HepG2 (cell line): ENCODE results near the gene CEP78. TPM values are rescaled to one million over a fixed set of nuclear protein-coding genes. Genes with fewer than 3 reads are reported as not detected.

Experiments
- ATAC-seq: fragments of 200-7000 bp; cut with Tn5 transposase; 3 replicates; pipeline ENCODE4 v1.9.1; 2020; ENCODE audit warnings: mild to moderate bottlenecking, moderate library complexity
- BruUV-seq: library from RNA; stranded (reverse); fragments of 400-500 nt; replicated peaks from 2 replicates; lab custom pipeline; 2021; lab: Mats Ljungman, UMichigan
- CTCF ChIA-PET: fragments of 300-600 bp; formaldehyde crosslinking; extraction: SDS; loops from one replicate; lab custom pipeline; 2021; ENCODE audit warnings: low total read pairs, inconsistent platforms, low intra/inter-chr PET ratio; lab: Yijun Ruan, JAX
- POLR2A ChIA-PET: fragments of 350-600 bp; sonication (Branson Sonifier 250); formaldehyde crosslinking; loops from one replicate; lab custom pipeline; 2020; ENCODE audit warnings: antibody characterized with exemption, inconsistent platforms; lab: Yijun Ruan, JAX
- DNase-seq: peaks from one replicate; pipeline ENCODE4 v3.0.0-alpha.2; 2015; ENCODE audit warnings: low spot score
- FAIRE-seq: peaks from 3 replicates; lab custom pipeline; 2011; peaks lifted over from hg19 to GRCh38; lab: Jason Lieb, UNC
- H2AFZ ChIP-seq: one replicate; pipeline ENCODE4 v1.6.1; 2011; ENCODE audit warnings: low read length, inconsistent platforms
- H3K27ac ChIP-seq: fragments of 300-600 bp; 3 replicates; pipeline ENCODE4 v1.8.0; 2011; ENCODE audit warnings: mixed run types, mild to moderate bottlenecking, mixed read lengths, low read length, inconsistent platforms; ENCODE audit not compliant: insufficient read depth; ENCODE audit errors: extremely low read length
- H3K27me3 ChIP-seq, 2 experiments: fragments of 200-600 bp in 1 of 2; 2 replicates in 1 of 2; 3 replicates in 1 of 2; pipeline versions ENCODE4 v1.6.0 to v1.8.0; 2011; ENCODE audit warnings: low read length in 2 of 2, mild to moderate bottlenecking in 2 of 2, moderate library complexity in 2 of 2, inconsistent platforms in 1 of 2; ENCODE audit not compliant: insufficient read depth in 2 of 2, control insufficient read depth in 1 of 2
- H3K36me3 ChIP-seq, 2 experiments: fragments of 200-600 bp in 1 of 2; replicated peaks in 1 of 2; 2 replicates in 1 of 2; 3 replicates in 1 of 2; pipeline versions ENCODE4 v1.5.1 to v1.8.0; 2011; ENCODE audit warnings: low read length in 2 of 2, inconsistent platforms in 1 of 2; ENCODE audit not compliant: insufficient read depth in 2 of 2, control insufficient read depth in 1 of 2
- H3K4me1 ChIP-seq: 2 replicates; pipeline ENCODE4 v1.5.1; 2012; ENCODE audit warnings: low read length, inconsistent platforms; ENCODE audit not compliant: insufficient read depth
- H3K4me2 ChIP-seq: 2 replicates; pipeline ENCODE4 v1.6.0; 2011; ENCODE audit warnings: low read depth, low read length, inconsistent platforms
- H3K4me3 ChIP-seq, 3 experiments: fragments of 200-600 bp in 1 of 3; sonication (generic), shearing (Covaris generic) in 1 of 3; replicated peaks in 1 of 3; 2 replicates each; pipeline ENCODE4 v1.5.1; 2011 to 2016; ENCODE audit warnings: low read length in 3 of 3, inconsistent platforms in 2 of 3, low read depth in 2 of 3, mild to moderate bottlenecking in 2 of 3, control low read depth in 1 of 3, mixed read lengths in 1 of 3; ENCODE audit not compliant: insufficient read depth in 1 of 3
- H3K79me2 ChIP-seq: one replicate; pipeline ENCODE4 v1.6.1; 2011; ENCODE audit warnings: low read length, inconsistent platforms; ENCODE audit not compliant: insufficient read depth
- H3K9ac ChIP-seq: 2 replicates; pipeline ENCODE4 v1.6.0; 2011; ENCODE audit warnings: mild to moderate bottlenecking, low read depth, low read length, inconsistent platforms; ENCODE audit not compliant: insufficient read depth
- H3K9me3 ChIP-seq: 2 replicates; pipeline ENCODE4 v1.5.1; 2012; ENCODE audit warnings: mild to moderate bottlenecking, low read length
- H4K20me1 ChIP-seq: 2 replicates; pipeline ENCODE4 v1.6.0; 2011; ENCODE audit warnings: inconsistent platforms, mild to moderate bottlenecking, low read length, moderate library complexity; ENCODE audit not compliant: insufficient read depth
- ATF7 ChIP-seq, 2 experiments: fragments of 450-650 bp in 1 of 2; sonication (generic) in 1 of 2; formaldehyde crosslinking in 1 of 2; IDR thresholded peaks; 2 replicates each; pipeline versions ENCODE4 v1.4.0 to v1.6.1; 2016 to 2020; ENCODE audit warnings: antibody characterized with exemption in 1 of 2, mild to moderate bottlenecking in 1 of 2, missing genetic modification reagents in 1 of 2
- HMGXB4 ChIP-seq, 2 experiments: sonication (generic) in 1 of 2; formaldehyde crosslinking in 1 of 2; IDR thresholded peaks; 2 replicates each; pipeline versions ENCODE4 v1.4.0 to v1.6.1; 2018 to 2020; ENCODE audit warnings: missing genetic modification reagents in 2 of 2, borderline replicate concordance in 1 of 2, low read depth in 1 of 2, mild to moderate bottlenecking in 1 of 2, missing biosample characterization in 1 of 2
- HOMEZ ChIP-seq: IDR thresholded peaks from 2 replicates; pipeline ENCODE4 v1.6.1; 2016; ENCODE audit warnings: low read depth
- KMT2B ChIP-seq: IDR thresholded peaks from 2 replicates; pipeline ENCODE4 v1.6.1; 2016; ENCODE audit warnings: missing genetic modification reagents, missing compliant biosample characterization
- PITX1 ChIP-seq: sonication (generic); formaldehyde crosslinking; IDR thresholded peaks from 2 replicates; pipeline ENCODE4 v1.5.1; 2020; ENCODE audit warnings: mild to moderate bottlenecking, missing genetic modification reagents
- RAD21 ChIP-seq: fragments of 450-650 bp; formaldehyde crosslinking; IDR thresholded peaks from 2 replicates; pipeline ENCODE4 v1.5.0; 2020; ENCODE audit warnings: mild to moderate bottlenecking
- TMF1 ChIP-seq: sonication (generic); formaldehyde crosslinking; IDR thresholded peaks from 2 replicates; pipeline ENCODE4 v1.8.1; 2022; ENCODE audit warnings: low read depth, missing genetic modification reagents
- XRCC5 ChIP-seq: fragments of 200-400 bp; formaldehyde crosslinking; optimal IDR thresholded peaks from 2 replicates; pipeline ENCODE3; 2017; ENCODE audit warnings: mild to moderate bottlenecking, low read length
- ZNF121 ChIP-seq: sonication (generic); formaldehyde crosslinking; IDR thresholded peaks from 2 replicates; pipeline ENCODE4 v1.5.0; 2020; ENCODE audit warnings: mild to moderate bottlenecking, missing genetic modification reagents
- ZNF619 ChIP-seq: sonication (generic); formaldehyde crosslinking; IDR thresholded peaks from 2 replicates; pipeline ENCODE4 v1.4.0; 2020; ENCODE audit warnings: mild to moderate bottlenecking, missing genetic modification reagents
- WGBS: methylation state at CpG from one replicate; pipeline ENCODE4 v1.1.6; 2017; ENCODE audit warnings: low lambda C conversion rate; 5-methylcytosine and 5-hydroxymethylcytosine counted together
- in situ Hi-C: cut with HindIII; loops from 2 replicates; pipeline ENCODE4 v1.10.0; 2017; ENCODE audit warnings: low pct_unique_long_range_greater_than_20kb; ENCODE audit not compliant: extremely low pct_ligation_motif_present
- intact Hi-C: fragments of 100-400 bp; cut with micrococcal nuclease; formaldehyde crosslinking; loops from one replicate; pipeline ENCODE4 v1.10.0; 2022; ENCODE audit not compliant: unreplicated experiment
- polyA plus RNA-seq, 8 experiments: library from polyadenylated mRNA; depleted of rRNA in 3 of 8; stranded (reverse) in 7 of 8; unstranded in 1 of 8; fragments of >200 nt; fragmentation: Illumina TruSeq in 4 of 8; extraction: Trizol in 4 of 8; gene quantifications; 2 replicates each; pipeline versions ENCODE4 v1.2.1 to v1.2.3, GENCODE V29; 2011 to 2016; ENCODE audit warnings: low read depth in 4 of 8, missing spikeins in 1 of 8, mixed read lengths in 1 of 8; ENCODE audit not compliant: insufficient read depth in 1 of 8
- total RNA-seq, 5 experiments: library from RNA; depleted of rRNA; stranded (reverse); fragments of >200 nt; fragmentation: Illumina TruSeq; extraction: Trizol; gene quantifications; 2 replicates each; pipeline ENCODE4 v1.2.3, GENCODE V29; 2016; ENCODE audit warnings: low read depth in 1 of 5

Gene CEP78
- total and polyA plus RNA-seq, 2 of the 13 experiments (the other 11 are each of a cell fraction or from before 2014, with no cell fraction given), result 5.1 to 30.8 TPM

GRCh38 chr9:78238046-78239038 lies 2.5 kb downstream of the CEP78 start:
- CTCF ChIA-PET, result interaction anchor here (2.7 kb wide), 1 partner anchor 131 kb away, joined by 19 read pairs; no protein-coding TSS in a partner anchor
- H2AFZ ChIP-seq, result no peak overlapping the region
- H3K4me1 ChIP-seq, result peaks cover 55% of the 10 kb centered on the region
- intact Hi-C loops (loop anchor here (1.0 to 2.0 kb wide), 2 partner anchors 58 to 131 kb away; partner anchors contain the start of gene PSAT1), in situ Hi-C loops (no loop called here)
- no peaks in the 10 kb centered on the region for H3K9me3 ChIP-seq
- no peaks in the 10 kb centered on the region for H3K27me3 ChIP-seq
- H3K4me2 ChIP-seq, result peak overlapping the region; percentile 23; the same call in 1 of the 2 replicates
- no TSS peak for BruUV-seq
- H3K9ac ChIP-seq, result no peak overlapping the region
- H3K4me3 ChIP-seq, result no peak overlapping the region
- no peaks in the 10 kb centered on the region for H4K20me1 ChIP-seq
- no peak for TF ChIP-seq PITX1 (CRISPR knock-in tag)
- TF ChIP-seq ZNF121 (CRISPR knock-in tag), result peak; percentile 61
- no peak for TF ChIP-seq ATF7 (IDR thresholded peaks at IDR 0.05)
- no peak for TF ChIP-seq ATF7 (CRISPR knock-in tag; IDR thresholded peaks at IDR 0.05)
- TF ChIP-seq ZNF619, result no peak
- H3K27ac ChIP-seq, result no peak overlapping the region
- peaks cover 0 to 12% of the 10 kb centered on the region in 2 experiments; a peak in 1 of 5 replicates for H3K36me3 ChIP-seq
- POLR2A ChIA-PET, result interaction anchor here (1.0 to 1.1 kb wide), 2 partner anchors 58 to 168 kb away, joined by 3 to 4 read pairs; partner anchors contain the start of gene PSAT1
- ATAC-seq, result no peak
- WGBS, result 93% methylated on average over 13 of the region's 13 CpGs
- H3K79me2 ChIP-seq, result peaks cover 9% of the 10 kb centered on the region
- no peak for DNase-seq
- FAIRE-seq, result no peak

- Histone ChIP-seq H4K20me1 (no peaks in the 10 kb centered on the region), H3K36me3 (peaks cover 0 to 17% of the 10 kb centered on the region in 2 experiments; a peak in 3 of 5 replicates), H2AFZ (peak overlapping the region; percentile 44), H3K4me1 (peaks cover 50% of the 10 kb centered on the region), H3K4me2 (peak overlapping the region; percentile 50), H3K27me3 (no peaks in the 10 kb centered on the region), H3K4me3 (no peak overlapping the region), H3K9me3 (no peaks in the 10 kb centered on the region), H3K79me2 (peaks cover 9% of the 10 kb centered on the region), H3K27ac (peak overlapping the region; percentile 15), H3K9ac (no peak overlapping the region)
- ATAC-seq, result peak; percentile 64
- CTCF ChIA-PET, result interaction anchor here (2.7 kb wide), 1 partner anchor 130 kb away, joined by 19 read pairs; no protein-coding TSS in a partner anchor
- 7% methylated on average over 5 of the region's 5 CpGs for WGBS
- no TSS peak for BruUV-seq
- intact Hi-C loops, result loop anchor here (1.0 to 2.0 kb wide), 2 partner anchors 57 to 130 kb away; partner anchors contain the start of gene PSAT1
- in situ Hi-C loops, result no loop called here
- POLR2A ChIA-PET, result interaction anchor here (1.1 kb wide), 1 partner anchor 57 kb away, joined by 4 read pairs; the partner anchor contains the start of gene PSAT1
- FAIRE-seq, result peak; percentile 75
- DNase-seq, result peak; percentile 62
- TF ChIP-seq HMGXB4 (CRISPR knock-in tag; IDR thresholded peaks at IDR 0.05; ENCODE audit: borderline replicate concordance in 1 of 2, low read depth in 1 of 2) (peak in 1 of 2 experiments; percentile 48; a peak in 1 of 4 replicates), XRCC5 (peak; percentile 77), TMF1 (no peak), KMT2B (CRISPR knock-in tag) (0 out of 2 replicates have a peak, but pooled peaks have one; percentile 23), RAD21 (CRISPR knock-in tag) (peak; percentile 57; the same call in 1 of the 2 replicates), HOMEZ (CRISPR knock-in tag) (no peak)
These were observed 3.6 kb downstream of the CEP78 start for GRCh38 chr9:78239506-78239905.
